Muscle of leg (tissue), 11 donors: Measurements from ENCODE around the gene SEMA5A. TPM values are rescaled to one million over a fixed set of nuclear protein-coding genes. Genes with fewer than 3 reads are reported as not detected.
A peak's percentile ranks its signal among the peaks of the same experiment; 100 is the strongest.

ENCODE experiments used
- DNase-seq: peaks from one replicate; pipeline ENCODE4 v3.0.0; 2013
- H3K27ac ChIP-seq: one replicate; pipeline ENCODE4 v1.5.1; 2013; ENCODE audit warnings: mild to moderate bottlenecking, low read length, control low read depth
- H3K27me3 ChIP-seq: one replicate; pipeline ENCODE4 v1.6.1; 2013; ENCODE audit warnings: low read length; ENCODE audit not compliant: control insufficient read depth, insufficient read depth
- H3K36me3 ChIP-seq: one replicate; pipeline ENCODE4 v1.6.1; 2013; ENCODE audit warnings: low read length; ENCODE audit not compliant: control insufficient read depth, insufficient read depth
- H3K4me1 ChIP-seq: one replicate; pipeline ENCODE4 v1.6.1; 2013; ENCODE audit warnings: low read length; ENCODE audit not compliant: control insufficient read depth, insufficient read depth
- H3K4me3 ChIP-seq: one replicate; pipeline ENCODE4 v1.5.1; 2013; ENCODE audit warnings: low read length, control low read depth
- H3K9me3 ChIP-seq: replicated peaks from 2 replicates; pipeline ENCODE4 v1.6.1; 2013; ENCODE audit warnings: low read depth, low read length; ENCODE audit not compliant: control insufficient read depth
- WGBS: methylation state at CpG from one replicate; pipeline ENCODE4 v1.1.5; 2013; ENCODE audit warnings: missing lambda C conversion rate; ENCODE audit not compliant: insufficient coverage; 5-methylcytosine and 5-hydroxymethylcytosine counted together
- polyA plus RNA-seq, 8 donors: library from polyadenylated mRNA; unstranded; fragments of 120-200 nt; gene quantifications; one replicate each; pipeline versions ENCODE4 v1.2.1 to v1.2.3, GENCODE V29; 2013; ENCODE audit warnings: inconsistent platforms in 1 of 8, low replicate concordance in 1 of 8; ENCODE audit not compliant: insufficient read length in 8 of 8, insufficient read depth in 1 of 8
- total RNA-seq: library from RNA; stranded (reverse); fragments of 120-200 nt; gene quantifications from one replicate; pipeline ENCODE4 v1.2.4, GENCODE V29; 2013

Gene SEMA5A
- total and polyA plus RNA-seq, 9 donors = 25.1 to 53.5 (median 37.3) TPM

GRCh38 chr5:9500625-9501024 lies 45.2 kb downstream of the SEMA5A start:
- no peak overlapping the region for H3K27ac ChIP-seq
- H3K9me3 ChIP-seq = no peaks in the 10 kb centered on the region
- WGBS = no CpG with 5 or more reads among the region's 2 CpGs
- DNase-seq = peak; percentile 48
- no peak overlapping the region for H3K4me3 ChIP-seq
- no peaks in the 10 kb centered on the region for H3K27me3 ChIP-seq
- no peaks in the 10 kb centered on the region for H3K36me3 ChIP-seq
- peaks cover 17% of the 10 kb centered on the region for H3K4me1 ChIP-seq

GRCh38 chr5:9500193-9500592 lies 45.7 kb downstream of the SEMA5A start:
- peak; percentile 41 for DNase-seq
- H3K27me3 ChIP-seq = no peaks in the 10 kb centered on the region
- H3K4me1 ChIP-seq = peaks cover 17% of the 10 kb centered on the region
- WGBS = no CpG with 5 or more reads among the region's 4 CpGs
- H3K9me3 ChIP-seq = no peaks in the 10 kb centered on the region
- H3K36me3 ChIP-seq = no peaks in the 10 kb centered on the region
- no peak overlapping the region for H3K4me3 ChIP-seq
- no peak overlapping the region for H3K27ac ChIP-seq

- H3K27ac ChIP-seq = no peak overlapping the region
- H3K4me1 ChIP-seq = peaks cover 17% of the 10 kb centered on the region
- no peaks in the 10 kb centered on the region for H3K36me3 ChIP-seq
- no peak overlapping the region for H3K4me3 ChIP-seq
- WGBS = no CpG with 5 or more reads among the region's 1 CpG
- H3K9me3 ChIP-seq = no peaks in the 10 kb centered on the region
- H3K27me3 ChIP-seq = no peaks in the 10 kb centered on the region
- no peak for DNase-seq
These were observed 46.4 kb downstream of the SEMA5A start for GRCh38 chr5:9499498-9499876.

GRCh38 chr5:9498541-9499497 lies 47.1 kb downstream of the SEMA5A start:
- no peak overlapping the region for H3K27ac ChIP-seq
- no peaks in the 10 kb centered on the region for H3K36me3 ChIP-seq
- DNase-seq = no peak
- H3K27me3 ChIP-seq = no peaks in the 10 kb centered on the region
- no peak overlapping the region for H3K4me3 ChIP-seq
- H3K9me3 ChIP-seq = no peaks in the 10 kb centered on the region
- WGBS = 91% methylated on average over 6 of the region's 14 CpGs
- peaks cover 17% of the 10 kb centered on the region for H3K4me1 ChIP-seq

GRCh38 chr5:9497347-9497746 lies 48.5 kb downstream of the SEMA5A start:
- no peak overlapping the region for H3K4me3 ChIP-seq
- H3K4me1 ChIP-seq = peaks cover 10% of the 10 kb centered on the region
- H3K27ac ChIP-seq = no peak overlapping the region
- no peaks in the 10 kb centered on the region for H3K36me3 ChIP-seq
- DNase-seq = no peak
- 88% methylated on average over 6 of the region's 8 CpGs for WGBS
- H3K27me3 ChIP-seq = no peaks in the 10 kb centered on the region
- no peaks in the 10 kb centered on the region for H3K9me3 ChIP-seq

GRCh38 chr5:9496801-9497200 lies 49.1 kb downstream of the SEMA5A start:
- WGBS = no CpG with 5 or more reads among the region's 1 CpG
- Histone ChIP-seq H3K27me3 (no peaks in the 10 kb centered on the region), H3K36me3 (no peaks in the 10 kb centered on the region), H3K27ac (no peak overlapping the region), H3K4me3 (no peak overlapping the region), H3K4me1 (peaks cover 8% of the 10 kb centered on the region), H3K9me3 (no peaks in the 10 kb centered on the region)
- DNase-seq = no peak

- H3K27me3 ChIP-seq = no peaks in the 10 kb centered on the region
- peaks cover 7% of the 10 kb centered on the region for H3K4me1 ChIP-seq
- no peaks in the 10 kb centered on the region for H3K36me3 ChIP-seq
- H3K27ac ChIP-seq = no peak overlapping the region
- no peak for DNase-seq
- H3K9me3 ChIP-seq = no peaks in the 10 kb centered on the region
- no peak overlapping the region for H3K4me3 ChIP-seq
- WGBS = 96% methylated on average over 4 of the region's 4 CpGs
These were observed 50.8 kb downstream of the SEMA5A start for GRCh38 chr5:9495121-9495520.

- Histone ChIP-seq H3K27me3 (no peaks in the 10 kb centered on the region), H3K27ac (no peak overlapping the region), H3K4me1 (peaks cover 6% of the 10 kb centered on the region), H3K9me3 (no peaks in the 10 kb centered on the region), H3K36me3 (no peaks in the 10 kb centered on the region), H3K4me3 (no peak overlapping the region)
- no peak for DNase-seq
- 87% methylated on average over 3 of the region's 3 CpGs for WGBS
These were observed 51.6 kb downstream of the SEMA5A start for GRCh38 chr5:9494301-9494700.

- Histone ChIP-seq H3K9me3 (no peaks in the 10 kb centered on the region), H3K27ac (no peak overlapping the region)
These were observed 55.3 kb downstream of the SEMA5A start for GRCh38 chr5:9490494-9491097.

GRCh38 chr5:9483779-9484178 lies 62.1 kb downstream of the SEMA5A start:
- Histone ChIP-seq H3K27ac (no peak overlapping the region), H3K36me3 (peaks cover 4% of the 10 kb centered on the region), H3K9me3 (no peaks in the 10 kb centered on the region), H3K27me3 (no peaks in the 10 kb centered on the region), H3K4me3 (no peak overlapping the region), H3K4me1 (no peaks in the 10 kb centered on the region)
- DNase-seq = no peak
- WGBS = no CpG with 5 or more reads among the region's 3 CpGs

More at GRCh38 chr5:9490494-9491097, 55.3 kb downstream of the SEMA5A start:
- no peaks in the 10 kb centered on the region for H3K27me3 ChIP-seq
- H3K36me3 ChIP-seq = no peaks in the 10 kb centered on the region
- peaks cover 6% of the 10 kb centered on the region for H3K4me1 ChIP-seq
- DNase-seq = no peak
- no peak overlapping the region for H3K4me3 ChIP-seq
- WGBS = 80% methylated on average over 1 of the region's 2 CpGs
